Type B pancreatic cell (in vitro differentiated cells): ENCODE data around the gene ANK3. TPM values are rescaled to one million over a fixed set of nuclear protein-coding genes. Genes with fewer than 3 reads are reported as not detected.
A peak's percentile ranks its signal among the peaks of the same experiment; 100 is the strongest.

Source experiments
- DNase-seq: peaks from one replicate; pipeline ENCODE4 v3.0.0; 2021; ENCODE audit warnings: mixed read lengths; ENCODE audit not compliant: unreplicated experiment; ENCODE audit errors: extremely low spot score
- H3K27ac Mint-ChIP-seq: 2 replicates; pipeline ENCODE4 v1.8.0; 2021; ENCODE audit warnings: mild to moderate bottlenecking, mixed read lengths
- H3K27me3 Mint-ChIP-seq: 2 replicates; pipeline ENCODE4 v1.8.0; 2021; ENCODE audit warnings: mixed read lengths
- H3K36me3 Mint-ChIP-seq: 2 replicates; pipeline ENCODE4 v1.8.0; 2021; ENCODE audit warnings: mixed read lengths
- H3K4me1 Mint-ChIP-seq: one replicate; pipeline ENCODE4 v1.8.0; 2021; ENCODE audit warnings: mixed read lengths; ENCODE audit not compliant: unreplicated experiment
- H3K4me3 Mint-ChIP-seq: 2 replicates; pipeline ENCODE4 v1.8.0; 2021; ENCODE audit warnings: mild to moderate bottlenecking, mixed read lengths
- H3K9me3 Mint-ChIP-seq: 2 replicates; pipeline ENCODE4 v1.8.0; 2021; ENCODE audit warnings: mixed read lengths
- total RNA-seq: library from RNA; stranded (reverse); gene quantifications from 2 replicates; pipeline ENCODE4 v1.2.1, GENCODE V29; 2021; ENCODE audit warnings: low replicate concordance
- TF ChIP-seq, protein P1 (sequence below): fragments of 200-600 bp; sonication (generic); conservative IDR thresholded peaks from 2 replicates; pipeline ENCODE4 v1.5.0; 2021; ENCODE audit warnings: antibody characterized with exemption, mild to moderate bottlenecking

The ANK3 gene
- total RNA-seq, 1 donor from 2014 or later, result 90.2 TPM

DNA sequence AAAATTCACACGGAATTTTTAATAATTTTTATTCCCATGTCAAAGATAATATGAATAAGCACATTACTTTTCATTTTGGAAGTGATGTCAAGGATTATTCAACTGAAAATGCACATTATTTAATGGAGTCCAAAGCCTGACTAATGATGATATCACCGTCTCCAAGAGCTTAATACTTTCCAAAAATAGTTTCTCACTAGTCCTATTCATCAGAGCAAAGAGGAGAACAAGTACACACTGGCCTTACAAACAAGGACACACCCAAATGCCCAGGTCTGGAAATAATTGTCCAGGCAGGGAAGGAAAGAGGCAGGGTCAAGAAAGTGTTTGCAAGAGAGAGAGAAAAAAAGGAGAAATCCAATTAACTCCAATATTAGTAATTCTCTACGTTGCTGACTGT, 266.5 kb downstream of the ANK3 start:
- H3K4me3 Mint-ChIP-seq, result no peak overlapping the region
- TF ChIP-seq, protein P1, sequence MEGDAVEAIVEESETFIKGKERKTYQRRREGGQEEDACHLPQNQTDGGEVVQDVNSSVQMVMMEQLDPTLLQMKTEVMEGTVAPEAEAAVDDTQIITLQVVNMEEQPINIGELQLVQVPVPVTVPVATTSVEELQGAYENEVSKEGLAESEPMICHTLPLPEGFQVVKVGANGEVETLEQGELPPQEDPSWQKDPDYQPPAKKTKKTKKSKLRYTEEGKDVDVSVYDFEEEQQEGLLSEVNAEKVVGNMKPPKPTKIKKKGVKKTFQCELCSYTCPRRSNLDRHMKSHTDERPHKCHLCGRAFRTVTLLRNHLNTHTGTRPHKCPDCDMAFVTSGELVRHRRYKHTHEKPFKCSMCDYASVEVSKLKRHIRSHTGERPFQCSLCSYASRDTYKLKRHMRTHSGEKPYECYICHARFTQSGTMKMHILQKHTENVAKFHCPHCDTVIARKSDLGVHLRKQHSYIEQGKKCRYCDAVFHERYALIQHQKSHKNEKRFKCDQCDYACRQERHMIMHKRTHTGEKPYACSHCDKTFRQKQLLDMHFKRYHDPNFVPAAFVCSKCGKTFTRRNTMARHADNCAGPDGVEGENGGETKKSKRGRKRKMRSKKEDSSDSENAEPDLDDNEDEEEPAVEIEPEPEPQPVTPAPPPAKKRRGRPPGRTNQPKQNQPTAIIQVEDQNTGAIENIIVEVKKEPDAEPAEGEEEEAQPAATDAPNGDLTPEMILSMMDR, result no peak
- no peaks in the 10 kb centered on the region for H3K9me3 Mint-ChIP-seq
- peak overlapping the region; percentile 56 for H3K27ac Mint-ChIP-seq
- no peak for DNase-seq
- H3K36me3 Mint-ChIP-seq, result peaks cover 21% of the 10 kb centered on the region
- H3K4me1 Mint-ChIP-seq, result peaks cover 5% of the 10 kb centered on the region
- H3K27me3 Mint-ChIP-seq, result no peaks in the 10 kb centered on the region

DNA sequence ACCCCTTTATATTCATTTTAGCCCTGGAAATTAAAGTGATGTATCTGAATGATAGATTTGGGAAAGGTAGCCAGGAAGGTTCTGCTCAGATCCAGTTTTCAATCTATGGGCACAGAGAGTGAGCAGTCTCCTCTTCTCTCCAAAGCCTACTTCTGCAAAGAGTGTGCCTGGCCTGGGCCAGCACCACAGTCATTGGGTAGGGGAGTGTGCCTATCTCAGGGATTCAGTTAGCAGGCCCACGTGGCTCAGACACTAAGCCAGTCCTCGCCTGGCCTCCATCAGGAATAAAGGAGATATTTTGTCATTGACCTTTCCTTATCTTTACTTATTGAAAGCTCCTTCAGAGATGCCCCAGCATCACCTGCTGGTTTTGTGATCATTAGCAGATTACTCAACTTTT, 267.5 kb downstream of the ANK3 start:
- Mint-ChIP-seq H3K4me1 (peaks cover 5% of the 10 kb centered on the region), H3K27me3 (no peaks in the 10 kb centered on the region), H3K4me3 (no peak overlapping the region), H3K36me3 (peaks cover 21% of the 10 kb centered on the region), H3K27ac (no peak overlapping the region), H3K9me3 (no peaks in the 10 kb centered on the region)
- TF ChIP-seq, protein P1, result no peak
- no peak for DNase-seq

DNA sequence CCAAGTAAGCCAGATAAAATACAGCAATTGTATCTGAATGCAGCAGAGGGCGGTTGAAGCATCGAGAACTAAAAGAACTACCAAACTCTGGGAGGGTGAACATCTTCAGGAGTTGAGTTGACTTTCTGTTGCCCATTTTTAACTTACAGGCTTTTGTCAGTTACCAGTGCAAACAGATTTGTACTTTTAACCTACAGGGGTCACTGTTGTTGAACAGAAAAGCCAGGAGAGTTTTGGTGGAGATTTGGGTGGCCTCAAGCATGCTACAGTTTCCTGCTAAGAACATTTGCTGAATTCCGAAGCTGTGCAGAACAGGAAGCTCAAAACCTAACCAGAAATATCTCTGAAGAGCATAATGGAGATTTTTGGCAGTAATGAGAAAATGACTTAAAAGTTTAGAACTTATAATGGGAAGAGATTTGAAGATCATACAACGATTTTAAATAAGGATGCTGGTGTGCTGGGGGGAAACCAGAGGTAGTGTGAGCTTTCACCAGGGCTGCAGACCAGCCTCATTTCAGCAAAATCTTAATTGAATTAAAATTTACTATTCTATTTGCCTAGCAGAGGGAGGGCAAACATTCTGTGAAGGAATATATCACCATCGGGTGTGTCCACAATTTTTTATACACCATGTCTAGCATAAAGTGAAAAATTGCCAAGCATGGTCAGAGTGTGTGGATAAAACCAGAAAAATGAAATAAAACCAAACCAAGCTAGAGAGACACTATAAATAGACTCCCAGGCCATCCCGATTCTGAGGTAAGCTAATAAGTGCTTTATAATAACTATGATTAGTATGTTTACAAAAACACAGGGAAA, 274.7 kb downstream of the ANK3 start:
- TF ChIP-seq, protein P1, result peak; percentile 70
- Mint-ChIP-seq H3K36me3 (peaks cover 2% of the 10 kb centered on the region), H3K27ac (no peak overlapping the region), H3K4me3 (no peak overlapping the region), H3K4me1 (no peaks in the 10 kb centered on the region), H3K27me3 (no peaks in the 10 kb centered on the region), H3K9me3 (no peaks in the 10 kb centered on the region)
- DNase-seq, result no peak

DNA sequence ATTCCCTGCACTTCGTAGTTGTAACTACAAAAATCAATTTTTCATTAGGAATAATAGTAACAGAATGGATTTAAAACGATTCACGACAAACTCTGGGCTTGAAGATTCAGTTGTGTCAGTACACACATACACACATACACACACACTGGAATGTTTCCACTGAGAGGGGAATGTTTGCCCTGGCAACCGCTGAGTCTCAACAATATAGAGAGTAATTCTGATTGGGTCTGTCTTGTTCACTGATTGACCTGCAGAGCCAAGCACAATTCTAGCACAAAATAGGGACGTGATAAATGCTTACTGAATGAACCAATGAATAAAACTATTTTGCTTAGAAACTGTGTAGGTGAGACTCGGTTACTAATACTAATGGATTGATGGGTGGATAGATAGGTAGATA, 278.9 kb downstream of the ANK3 start:
- Mint-ChIP-seq H3K4me1 (no peaks in the 10 kb centered on the region), H3K36me3 (no peaks in the 10 kb centered on the region), H3K27me3 (no peaks in the 10 kb centered on the region), H3K4me3 (no peak overlapping the region), H3K27ac (no peak overlapping the region), H3K9me3 (no peaks in the 10 kb centered on the region)
- TF ChIP-seq, protein P1, result no peak
- DNase-seq, result no peak

DNA sequence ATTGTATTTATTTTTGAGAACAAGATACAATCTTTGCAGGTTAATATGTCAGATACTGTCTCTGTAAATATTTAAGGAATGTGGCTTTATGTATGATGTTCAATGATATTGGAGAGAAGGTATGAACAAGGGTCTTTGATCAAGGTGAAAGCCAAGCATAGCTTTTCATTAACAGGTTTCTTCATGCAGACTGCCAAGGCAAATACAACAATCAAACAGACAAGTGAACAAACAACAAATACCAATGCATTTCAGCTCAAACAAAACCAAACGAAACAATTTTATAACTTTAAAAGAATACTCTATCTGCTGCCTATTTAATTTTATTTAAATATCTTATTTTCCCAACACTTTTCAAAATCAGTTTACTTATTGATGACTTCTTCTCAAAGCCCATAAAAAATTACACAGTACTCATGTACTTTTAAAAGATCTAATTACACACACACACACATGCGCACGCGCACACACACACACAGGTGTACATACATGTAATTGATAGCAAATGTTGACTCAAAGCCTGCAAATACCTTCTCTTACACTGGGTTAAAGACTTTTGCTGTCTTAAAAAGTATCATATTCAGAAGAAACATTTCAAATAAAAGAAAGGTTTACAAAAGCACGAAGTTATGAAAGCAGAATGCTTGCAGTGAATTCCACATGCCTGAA, 282.2 kb downstream of the ANK3 start:
- TF ChIP-seq, protein P1, result no peak
- H3K36me3 Mint-ChIP-seq, result peaks cover 13% of the 10 kb centered on the region
- DNase-seq, result no peak
- H3K4me1 Mint-ChIP-seq, result no peaks in the 10 kb centered on the region
- H3K27me3 Mint-ChIP-seq, result no peaks in the 10 kb centered on the region
- no peaks in the 10 kb centered on the region for H3K9me3 Mint-ChIP-seq
- no peak overlapping the region for H3K27ac Mint-ChIP-seq
- no peak overlapping the region for H3K4me3 Mint-ChIP-seq
